ENCODE data around the gene HPCAL1.
A peak's percentile ranks its signal among the peaks of the same experiment; 100 is the strongest.

The HPCAL1 gene

DNA sequence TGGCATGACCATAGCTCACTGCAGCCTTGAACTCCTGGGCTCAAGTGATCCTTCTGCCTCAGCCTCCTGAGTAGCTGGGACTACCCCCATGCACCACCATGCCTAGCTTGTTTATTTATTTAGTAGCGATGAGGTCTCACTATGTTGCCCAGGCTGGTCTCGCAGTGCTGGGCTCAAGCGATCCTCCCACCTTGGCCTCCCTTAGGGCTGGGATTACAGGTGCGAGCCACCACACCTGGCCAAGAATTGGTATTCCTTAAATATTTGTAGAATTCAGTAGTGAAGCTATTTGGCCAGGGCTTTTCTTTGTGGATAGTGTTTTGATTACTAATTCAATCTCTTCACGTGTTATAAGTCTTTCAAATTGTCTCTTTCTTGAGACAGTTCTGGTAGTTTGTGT, 89.4 kb downstream of the HPCAL1 start:
- no peak overlapping the region for H3K27ac ChIP-seq (ENCODE audit: low read depth, low read length)
- no peaks in the 10 kb centered on the region for H3K9me3 ChIP-seq (ENCODE audit: control insufficient read depth, insufficient read depth, low read length)
- no peak overlapping the region for H3K9ac ChIP-seq (ENCODE audit: low read depth, low read length)
- no peaks in the 10 kb centered on the region for H3K27me3 ChIP-seq (ENCODE audit: control insufficient read depth, insufficient read depth, low read length)
- H3K4me1 ChIP-seq (ENCODE audit: control insufficient read depth, insufficient read depth, low read length): peaks cover 13% of the 10 kb centered on the region
- H3K36me3 ChIP-seq (ENCODE audit: control insufficient read depth, insufficient read depth, low read length): no peaks in the 10 kb centered on the region
- no peak overlapping the region for H3K4me3 ChIP-seq (ENCODE audit: low read depth, low read length)

DNA sequence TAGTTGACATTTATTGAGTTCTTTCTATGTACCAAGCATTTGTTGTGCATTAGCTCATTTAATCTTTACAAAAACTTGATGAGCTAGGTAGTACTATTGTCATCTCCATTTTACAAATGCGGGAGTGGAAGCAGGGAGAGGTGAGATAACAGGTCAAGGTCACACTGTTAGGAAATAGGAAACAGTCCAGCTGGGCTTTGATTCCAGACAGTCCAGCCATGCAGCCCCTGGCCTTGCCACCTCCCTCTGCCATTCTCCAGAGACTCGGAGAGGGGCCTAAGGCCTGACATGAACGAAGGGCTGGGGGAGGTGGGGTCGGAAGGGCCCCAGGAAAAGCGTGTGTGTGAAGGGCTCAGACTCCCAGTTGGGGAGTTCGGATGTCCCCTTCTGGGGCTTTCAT, 89.8 kb downstream of the HPCAL1 start:
- no peaks in the 10 kb centered on the region for H3K9me3 ChIP-seq (ENCODE audit: control insufficient read depth, insufficient read depth, low read length)
- no peak overlapping the region for H3K9ac ChIP-seq (ENCODE audit: low read depth, low read length)
- H3K36me3 ChIP-seq (ENCODE audit: control insufficient read depth, insufficient read depth, low read length): no peaks in the 10 kb centered on the region
- H3K4me3 ChIP-seq (ENCODE audit: low read depth, low read length): no peak overlapping the region
- H3K27me3 ChIP-seq (ENCODE audit: control insufficient read depth, insufficient read depth, low read length): no peaks in the 10 kb centered on the region
- H3K4me1 ChIP-seq (ENCODE audit: control insufficient read depth, insufficient read depth, low read length): peaks cover 13% of the 10 kb centered on the region
- H3K27ac ChIP-seq (ENCODE audit: low read depth, low read length): no peak overlapping the region

DNA sequence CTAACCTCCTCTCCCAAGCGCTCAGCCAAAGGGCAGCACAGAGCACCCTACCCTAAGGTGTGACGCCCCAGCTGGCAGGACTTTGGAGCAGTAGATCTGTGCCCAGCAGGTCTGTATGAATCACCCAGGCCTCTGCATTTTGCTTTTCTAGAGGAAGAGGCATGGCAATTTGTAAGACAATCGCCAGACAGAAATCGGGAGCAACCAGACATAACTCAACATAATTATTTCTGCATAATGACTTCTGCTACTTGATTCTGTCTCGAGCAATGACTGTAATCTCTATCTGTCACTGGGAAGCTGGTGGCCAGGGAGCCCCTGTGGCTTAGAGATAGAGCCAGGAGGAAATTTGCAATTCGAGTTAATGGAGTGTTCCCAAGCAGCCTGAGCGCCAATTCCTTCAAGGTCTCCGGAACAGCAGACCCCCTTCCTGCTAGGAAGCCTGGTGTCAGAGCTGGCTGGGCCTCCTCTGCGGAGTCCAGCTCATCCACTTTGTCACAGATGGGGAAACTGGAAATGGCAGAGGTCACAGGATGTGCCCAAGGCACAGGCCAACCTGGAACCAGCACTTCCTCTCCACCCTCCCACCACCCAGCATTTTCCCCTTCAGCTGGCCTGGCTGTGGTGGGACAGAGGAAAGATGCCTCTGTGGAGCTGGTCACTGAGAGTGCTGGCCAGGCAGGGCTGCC, 90.4 kb downstream of the HPCAL1 start:
- Histone ChIP-seq H3K4me1 (ENCODE audit: control insufficient read depth, insufficient read depth, low read length) (peaks cover 13% of the 10 kb centered on the region), H3K36me3 (ENCODE audit: control insufficient read depth, insufficient read depth, low read length) (no peaks in the 10 kb centered on the region), H3K4me3 (ENCODE audit: low read depth, low read length) (no peak overlapping the region), H3K9me3 (ENCODE audit: control insufficient read depth, insufficient read depth, low read length) (no peaks in the 10 kb centered on the region), H3K27ac (ENCODE audit: low read depth, low read length) (peak overlapping the region; percentile 26), H3K27me3 (ENCODE audit: control insufficient read depth, insufficient read depth, low read length) (no peaks in the 10 kb centered on the region), H3K9ac (ENCODE audit: low read depth, low read length) (no peak overlapping the region)

DNA sequence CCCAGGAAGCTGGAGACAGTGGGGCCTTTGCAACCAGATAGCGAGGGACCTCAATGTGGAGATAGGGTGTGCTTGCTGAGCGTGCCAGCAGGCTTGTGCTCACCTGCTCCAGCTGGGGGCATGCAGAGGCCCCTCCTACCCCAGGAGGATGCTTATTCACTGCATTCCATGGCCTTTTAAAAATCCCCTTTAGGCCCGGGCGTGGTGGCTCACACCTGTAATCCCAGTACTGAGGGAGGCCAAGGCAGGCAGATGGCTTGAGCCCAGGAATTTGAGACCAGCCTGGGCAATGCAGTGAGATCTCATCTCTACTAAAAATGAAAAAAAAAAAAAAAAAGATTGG, 90.9 kb downstream of the HPCAL1 start:
- no peak overlapping the region for H3K4me3 ChIP-seq (ENCODE audit: low read depth, low read length)
- peak overlapping the region; percentile 26 for H3K27ac ChIP-seq (ENCODE audit: low read depth, low read length)
- H3K4me1 ChIP-seq (ENCODE audit: control insufficient read depth, insufficient read depth, low read length): peaks cover 13% of the 10 kb centered on the region
- no peak overlapping the region for H3K9ac ChIP-seq (ENCODE audit: low read depth, low read length)
- no peaks in the 10 kb centered on the region for H3K36me3 ChIP-seq (ENCODE audit: control insufficient read depth, insufficient read depth, low read length)
- no peaks in the 10 kb centered on the region for H3K27me3 ChIP-seq (ENCODE audit: control insufficient read depth, insufficient read depth, low read length)
- H3K9me3 ChIP-seq (ENCODE audit: control insufficient read depth, insufficient read depth, low read length): no peaks in the 10 kb centered on the region

DNA sequence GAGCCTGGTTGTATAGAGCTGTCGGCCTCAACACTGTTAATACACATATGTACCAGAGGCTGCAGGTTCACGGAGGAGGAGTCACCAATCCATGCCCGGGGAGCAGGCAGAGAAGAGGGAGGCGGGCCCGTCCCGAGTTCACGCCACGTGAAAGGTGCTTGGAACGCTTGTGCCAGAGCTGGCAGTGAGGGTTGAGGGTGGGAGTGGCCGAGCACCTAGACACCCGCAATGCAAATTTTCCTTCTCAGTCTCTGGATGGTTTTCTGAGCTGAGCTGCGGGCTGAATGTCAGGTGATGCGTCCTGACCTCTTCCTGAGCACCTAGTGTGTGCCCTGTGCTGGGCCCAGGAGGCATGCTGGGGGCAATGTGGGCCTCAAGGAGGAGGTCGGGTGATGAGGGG, 93.2 kb downstream of the HPCAL1 start:
- Histone ChIP-seq H3K27ac (ENCODE audit: low read depth, low read length) (no peak overlapping the region), H3K4me3 (ENCODE audit: low read depth, low read length) (no peak overlapping the region), H3K4me1 (ENCODE audit: control insufficient read depth, insufficient read depth, low read length) (peaks cover 13% of the 10 kb centered on the region), H3K27me3 (ENCODE audit: control insufficient read depth, insufficient read depth, low read length) (no peaks in the 10 kb centered on the region), H3K36me3 (ENCODE audit: control insufficient read depth, insufficient read depth, low read length) (no peaks in the 10 kb centered on the region), H3K9me3 (ENCODE audit: control insufficient read depth, insufficient read depth, low read length) (no peaks in the 10 kb centered on the region), H3K9ac (ENCODE audit: low read depth, low read length) (no peak overlapping the region)

DNA sequence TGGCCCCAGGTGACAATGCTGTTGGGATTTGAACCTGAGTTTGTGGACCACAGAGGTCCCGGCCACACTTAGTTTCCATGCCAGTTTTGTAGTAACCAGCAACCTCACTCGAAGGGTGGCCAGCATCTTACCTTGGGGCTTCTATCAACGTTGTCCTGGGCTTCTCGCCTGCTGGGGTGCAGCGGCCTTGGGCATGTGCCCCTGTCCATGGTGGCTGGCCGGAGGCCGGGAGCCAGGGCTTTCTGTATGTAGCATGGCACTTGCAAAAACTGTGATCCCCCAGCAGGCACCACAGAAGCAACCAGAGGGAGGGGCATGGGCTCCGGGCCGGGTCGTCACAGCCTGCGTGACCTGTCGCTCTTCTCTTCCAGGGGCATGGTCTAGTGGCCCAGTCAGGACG, 93.8 kb downstream of the HPCAL1 start:
- no peaks in the 10 kb centered on the region for H3K27me3 ChIP-seq (ENCODE audit: control insufficient read depth, insufficient read depth, low read length)
- H3K9me3 ChIP-seq (ENCODE audit: control insufficient read depth, insufficient read depth, low read length): no peaks in the 10 kb centered on the region
- H3K27ac ChIP-seq (ENCODE audit: low read depth, low read length): no peak overlapping the region
- H3K9ac ChIP-seq (ENCODE audit: low read depth, low read length): no peak overlapping the region
- peaks cover 13% of the 10 kb centered on the region for H3K4me1 ChIP-seq (ENCODE audit: control insufficient read depth, insufficient read depth, low read length)
- no peaks in the 10 kb centered on the region for H3K36me3 ChIP-seq (ENCODE audit: control insufficient read depth, insufficient read depth, low read length)
- no peak overlapping the region for H3K4me3 ChIP-seq (ENCODE audit: low read depth, low read length)

DNA sequence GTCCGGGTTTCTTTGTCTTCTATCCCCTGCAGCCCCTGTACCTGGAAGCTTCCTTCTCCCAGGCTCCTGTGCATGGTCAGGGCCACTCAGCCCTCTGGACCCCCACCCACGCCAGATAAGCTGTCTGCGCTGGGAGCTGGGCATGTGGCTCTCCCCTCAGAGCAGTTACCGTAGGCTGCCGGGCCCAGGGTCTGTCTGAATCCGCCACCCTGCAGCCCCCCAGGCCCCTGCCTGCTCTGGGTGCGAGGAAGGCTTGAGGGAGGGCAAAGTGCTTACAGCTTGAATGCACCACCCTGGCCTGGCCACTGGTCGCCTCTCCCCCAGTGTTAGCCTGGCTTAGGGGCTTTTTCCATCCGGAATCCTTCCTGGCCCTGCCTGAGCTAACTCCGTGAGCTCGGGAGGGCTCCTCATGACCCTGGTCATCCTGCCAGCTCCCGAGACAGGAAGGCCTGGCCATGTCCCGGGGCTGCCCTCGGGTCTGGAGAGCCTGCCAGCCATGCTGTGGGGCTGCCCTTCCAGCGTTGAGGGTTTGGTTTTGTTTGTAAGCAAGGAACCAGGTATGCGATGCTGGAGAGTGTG, 94.7 kb downstream of the HPCAL1 start:
- Histone ChIP-seq H3K4me1 (ENCODE audit: control insufficient read depth, insufficient read depth, low read length) (peaks cover 12% of the 10 kb centered on the region), H3K4me3 (ENCODE audit: low read depth, low read length) (no peak overlapping the region), H3K9ac (ENCODE audit: low read depth, low read length) (no peak overlapping the region), H3K36me3 (ENCODE audit: control insufficient read depth, insufficient read depth, low read length) (no peaks in the 10 kb centered on the region), H3K27me3 (ENCODE audit: control insufficient read depth, insufficient read depth, low read length) (no peaks in the 10 kb centered on the region), H3K9me3 (ENCODE audit: control insufficient read depth, insufficient read depth, low read length) (no peaks in the 10 kb centered on the region), H3K27ac (ENCODE audit: low read depth, low read length) (no peak overlapping the region)

DNA sequence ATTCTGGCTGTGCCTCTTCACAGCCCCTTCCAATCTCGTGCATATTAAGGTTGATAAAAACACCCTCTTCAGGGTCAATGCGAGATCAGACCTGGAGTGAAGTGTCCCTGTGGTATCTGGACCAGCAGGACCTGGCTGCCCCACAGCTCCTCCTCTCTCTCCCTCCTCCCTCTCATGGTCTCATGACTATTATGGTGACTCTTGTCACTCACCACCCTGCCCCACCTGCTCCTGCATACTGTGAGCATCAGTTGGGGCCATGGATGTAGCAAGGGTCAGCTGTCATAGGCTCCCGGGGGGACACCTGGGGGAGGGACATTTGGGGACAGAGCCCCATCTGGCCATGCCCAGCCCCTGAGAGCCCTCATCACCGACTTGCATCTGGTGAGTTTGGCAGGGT, 95.2 kb downstream of the HPCAL1 start:
- Histone ChIP-seq H3K9ac (ENCODE audit: low read depth, low read length) (no peak overlapping the region), H3K27ac (ENCODE audit: low read depth, low read length) (no peak overlapping the region)

DNA sequence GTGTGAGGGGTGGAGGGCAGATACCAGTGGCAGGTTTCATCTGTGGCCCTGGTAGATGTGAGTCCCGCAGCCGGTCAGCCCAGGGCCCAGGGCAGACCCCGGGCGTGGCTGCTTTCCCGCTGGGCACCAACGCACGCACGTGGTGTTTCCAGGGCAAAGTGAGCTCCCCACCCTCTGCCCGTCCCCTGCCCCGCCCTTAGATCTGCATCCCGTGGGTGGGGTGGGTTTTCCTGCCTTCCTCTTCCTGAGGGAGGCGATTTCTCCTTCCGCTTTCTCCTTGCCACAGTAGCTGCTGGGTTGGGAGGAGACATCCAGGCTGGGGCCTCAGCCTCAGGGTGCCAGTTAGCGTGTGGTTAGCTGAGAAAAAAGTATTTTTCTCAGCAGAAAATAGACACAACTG, 95.8 kb downstream of the HPCAL1 start:
- no peaks in the 10 kb centered on the region for H3K36me3 ChIP-seq (ENCODE audit: control insufficient read depth, insufficient read depth, low read length)
- H3K4me3 ChIP-seq (ENCODE audit: low read depth, low read length): no peak overlapping the region
- H3K4me1 ChIP-seq (ENCODE audit: control insufficient read depth, insufficient read depth, low read length): peaks cover 1% of the 10 kb centered on the region
- H3K9me3 ChIP-seq (ENCODE audit: control insufficient read depth, insufficient read depth, low read length): no peaks in the 10 kb centered on the region
- no peak overlapping the region for H3K27ac ChIP-seq (ENCODE audit: low read depth, low read length)
- no peak overlapping the region for H3K9ac ChIP-seq (ENCODE audit: low read depth, low read length)
- no peaks in the 10 kb centered on the region for H3K27me3 ChIP-seq (ENCODE audit: control insufficient read depth, insufficient read depth, low read length)

More for the DNA sequence above, 95.2 kb downstream of the HPCAL1 start:
- Histone ChIP-seq H3K9me3 (ENCODE audit: control insufficient read depth, insufficient read depth, low read length) (no peaks in the 10 kb centered on the region), H3K27me3 (ENCODE audit: control insufficient read depth, insufficient read depth, low read length) (no peaks in the 10 kb centered on the region), H3K4me1 (ENCODE audit: control insufficient read depth, insufficient read depth, low read length) (peaks cover 7% of the 10 kb centered on the region), H3K4me3 (ENCODE audit: low read depth, low read length) (no peak overlapping the region), H3K36me3 (ENCODE audit: control insufficient read depth, insufficient read depth, low read length) (no peaks in the 10 kb centered on the region)

DNA sequence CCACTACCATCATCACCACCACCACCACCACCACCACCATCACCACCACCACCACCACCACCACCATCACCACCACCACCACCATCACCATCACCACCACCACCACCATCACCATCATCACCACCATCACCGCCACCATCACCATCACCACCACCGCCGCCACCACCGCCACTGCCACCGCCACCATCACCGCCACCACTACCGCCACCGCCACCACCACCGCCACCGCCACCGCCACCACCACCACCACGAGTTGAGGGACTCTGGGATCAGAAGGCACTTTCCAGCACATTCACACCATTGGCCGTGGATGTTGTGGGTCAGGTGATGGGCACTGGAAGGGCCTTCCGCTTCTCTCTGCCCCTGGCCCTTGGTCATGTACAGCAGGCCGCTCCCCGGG, 96.7 kb downstream of the HPCAL1 start:
- Histone ChIP-seq H3K9me3 (ENCODE audit: control insufficient read depth, insufficient read depth, low read length) (no peaks in the 10 kb centered on the region), H3K9ac (ENCODE audit: low read depth, low read length) (no peak overlapping the region), H3K4me1 (ENCODE audit: control insufficient read depth, insufficient read depth, low read length) (no peaks in the 10 kb centered on the region), H3K4me3 (ENCODE audit: low read depth, low read length) (no peak overlapping the region), H3K36me3 (ENCODE audit: control insufficient read depth, insufficient read depth, low read length) (no peaks in the 10 kb centered on the region), H3K27me3 (ENCODE audit: control insufficient read depth, insufficient read depth, low read length) (no peaks in the 10 kb centered on the region), H3K27ac (ENCODE audit: low read depth, low read length) (no peak overlapping the region)

DNA sequence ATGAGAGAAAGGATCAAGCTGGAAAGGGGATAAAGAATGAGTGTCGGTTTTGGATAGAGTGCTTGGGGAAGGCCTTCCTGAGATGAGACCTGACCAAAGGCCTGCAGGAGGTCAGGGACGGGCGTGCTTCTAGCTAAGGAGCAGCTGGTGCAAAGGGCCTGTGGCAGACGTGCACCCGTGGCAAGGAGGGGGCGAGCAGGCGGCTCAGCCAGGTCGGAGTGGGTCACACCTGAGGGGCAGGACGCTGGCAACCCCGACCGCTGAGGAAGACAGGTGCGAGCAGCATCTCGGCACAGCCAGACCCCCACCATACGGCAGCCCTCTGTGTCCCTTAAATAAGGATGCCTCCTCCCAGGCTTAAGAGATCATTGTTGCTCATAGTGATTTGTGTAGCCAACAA, 97.3 kb downstream of the HPCAL1 start:
- no peak overlapping the region for H3K27ac ChIP-seq (ENCODE audit: low read depth, low read length)
- H3K36me3 ChIP-seq (ENCODE audit: control insufficient read depth, insufficient read depth, low read length): no peaks in the 10 kb centered on the region
- no peak overlapping the region for H3K9ac ChIP-seq (ENCODE audit: low read depth, low read length)
- no peak overlapping the region for H3K4me3 ChIP-seq (ENCODE audit: low read depth, low read length)
- no peaks in the 10 kb centered on the region for H3K27me3 ChIP-seq (ENCODE audit: control insufficient read depth, insufficient read depth, low read length)
- no peaks in the 10 kb centered on the region; the same call in 1 of the 2 replicates for H3K4me1 ChIP-seq (ENCODE audit: control insufficient read depth, insufficient read depth, low read length)
- no peaks in the 10 kb centered on the region for H3K9me3 ChIP-seq (ENCODE audit: control insufficient read depth, insufficient read depth, low read length)
